Lower lobe of right lung (tissue), 2 donors: Measurements from ENCODE around the gene GGCX. TPM values are rescaled to one million over a fixed set of nuclear protein-coding genes. Genes with fewer than 3 reads are reported as not detected.
A peak's percentile ranks its signal among the peaks of the same experiment; 100 is the strongest.

Source experiments
- ATAC-seq, 2 donors: fragments of 200-7000 bp; cut with Tn5 transposase; one replicate each; pipeline ENCODE4 v1.9.1; 2020 to 2022; ENCODE audit warnings: mild to moderate bottlenecking in 2 of 2, moderate library complexity in 2 of 2
- DNase-seq: peaks from one replicate; pipeline ENCODE4 v3.0.0-alpha.2; 2020
- H3K27ac ChIP-seq: fragments of 200-600 bp; one replicate; pipeline ENCODE4 v1.8.0; 2022
- H3K27me3 ChIP-seq: fragments of 200-600 bp; one replicate; pipeline ENCODE4 v1.8.0; 2022; ENCODE audit warnings: low read depth
- H3K36me3 ChIP-seq: fragments of 200-600 bp; one replicate; pipeline ENCODE4 v1.8.0; 2022; ENCODE audit warnings: mild to moderate bottlenecking
- H3K4me1 ChIP-seq: fragments of 200-600 bp; one replicate; pipeline ENCODE4 v1.8.0; 2022
- H3K4me3 ChIP-seq: fragments of 200-600 bp; one replicate; pipeline ENCODE4 v1.8.0; 2022; ENCODE audit warnings: mild to moderate bottlenecking
- H3K9me3 ChIP-seq: fragments of 200-600 bp; one replicate; pipeline ENCODE4 v1.8.0; 2022
- intact Hi-C: fragments of 100-400 bp; cut with DNase I; formaldehyde crosslinking; loops from one replicate; pipeline ENCODE4 v1.11.0; 2022
- total RNA-seq: library from RNA; stranded (reverse); fragmentation: NEBNext Ultra II Directional; extraction: Animal tissue kit (Norgen Biotek cat#: 25700); gene quantifications from one replicate; pipeline ENCODE4 v1.2.1, GENCODE V29; 2021
- TF ChIP-seq, protein P1 (sequence below): fragments of 200-600 bp; IDR thresholded peaks from one replicate; pipeline ENCODE4 v1.8.0; 2022; ENCODE audit warnings: antibody characterized with exemption, mild to moderate bottlenecking
- donor health status: DM: no; HTN: yes; CAD: no; lungs with severe emphysema.

Gene GGCX
- total RNA-seq, 1 donor from 2014 or later: 62.2 TPM

GRCh38 chr2:85590950-85591349 lies 29.7 kb upstream of the GGCX start:
- DNase-seq: no peak
- Histone ChIP-seq H3K27me3 (no peaks in the 10 kb centered on the region), H3K4me3 (no peak overlapping the region), H3K4me1 (peaks cover 90% of the 10 kb centered on the region), H3K9me3 (no peaks in the 10 kb centered on the region), H3K27ac (peak overlapping the region; percentile 95), H3K36me3 (no peaks in the 10 kb centered on the region)
- TF ChIP-seq, protein P1, sequence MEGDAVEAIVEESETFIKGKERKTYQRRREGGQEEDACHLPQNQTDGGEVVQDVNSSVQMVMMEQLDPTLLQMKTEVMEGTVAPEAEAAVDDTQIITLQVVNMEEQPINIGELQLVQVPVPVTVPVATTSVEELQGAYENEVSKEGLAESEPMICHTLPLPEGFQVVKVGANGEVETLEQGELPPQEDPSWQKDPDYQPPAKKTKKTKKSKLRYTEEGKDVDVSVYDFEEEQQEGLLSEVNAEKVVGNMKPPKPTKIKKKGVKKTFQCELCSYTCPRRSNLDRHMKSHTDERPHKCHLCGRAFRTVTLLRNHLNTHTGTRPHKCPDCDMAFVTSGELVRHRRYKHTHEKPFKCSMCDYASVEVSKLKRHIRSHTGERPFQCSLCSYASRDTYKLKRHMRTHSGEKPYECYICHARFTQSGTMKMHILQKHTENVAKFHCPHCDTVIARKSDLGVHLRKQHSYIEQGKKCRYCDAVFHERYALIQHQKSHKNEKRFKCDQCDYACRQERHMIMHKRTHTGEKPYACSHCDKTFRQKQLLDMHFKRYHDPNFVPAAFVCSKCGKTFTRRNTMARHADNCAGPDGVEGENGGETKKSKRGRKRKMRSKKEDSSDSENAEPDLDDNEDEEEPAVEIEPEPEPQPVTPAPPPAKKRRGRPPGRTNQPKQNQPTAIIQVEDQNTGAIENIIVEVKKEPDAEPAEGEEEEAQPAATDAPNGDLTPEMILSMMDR: no peak
- intact Hi-C loops: no loop called here
- ATAC-seq: no peak

DNA sequence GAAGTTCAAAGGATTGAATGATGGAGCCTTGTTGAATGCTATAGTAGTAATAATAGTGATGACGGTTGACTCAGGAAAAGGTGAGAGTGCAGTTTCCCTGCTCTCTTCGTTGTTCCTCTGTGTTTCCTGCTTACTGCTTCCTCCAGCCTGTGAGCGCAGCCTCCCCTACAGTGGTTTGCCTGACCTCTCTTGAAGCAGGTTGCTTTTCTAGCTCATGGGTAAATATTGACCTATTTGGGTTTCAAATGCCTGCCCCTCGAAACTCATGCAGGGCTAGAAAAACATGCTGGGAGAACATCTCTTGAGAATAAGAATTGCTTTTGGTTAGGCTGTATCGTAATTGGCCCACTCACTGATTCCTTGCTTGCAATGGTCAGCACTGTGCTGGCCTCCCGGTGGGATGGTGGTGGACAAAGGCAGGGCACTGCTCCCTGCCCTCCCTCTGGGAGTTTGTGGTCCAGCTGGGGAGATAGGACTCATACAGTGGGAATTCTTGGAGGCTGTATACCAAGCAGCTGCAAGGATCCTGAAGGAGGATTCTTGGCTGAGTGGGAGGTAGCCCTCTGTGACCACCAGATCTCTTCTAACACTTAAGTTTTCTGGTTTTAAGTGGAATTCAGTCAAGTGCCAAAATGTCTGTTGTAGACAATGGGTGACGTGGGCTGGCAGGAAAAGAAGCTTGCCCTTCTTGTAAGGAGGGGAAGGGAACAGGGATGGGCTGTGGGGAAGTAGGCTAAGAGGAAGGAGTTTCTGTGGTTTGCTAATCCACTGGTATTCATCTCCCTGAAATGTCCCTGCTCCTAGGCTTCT lies 28.9 kb upstream of the GGCX start:
- DNase-seq (peak; percentile 72), ATAC-seq (peak; percentile 72 to 77)
- TF ChIP-seq, protein P1: no peak
- Histone ChIP-seq H3K4me3 (peak overlapping the region; percentile 10), H3K9me3 (no peaks in the 10 kb centered on the region), H3K27ac (peak overlapping the region; percentile 95), H3K27me3 (no peaks in the 10 kb centered on the region), H3K4me1 (peaks cover 98% of the 10 kb centered on the region), H3K36me3 (no peaks in the 10 kb centered on the region)
- intact Hi-C loops: no loop called here

- H3K4me3 ChIP-seq: no peak overlapping the region
- no peaks in the 10 kb centered on the region for H3K9me3 ChIP-seq
- peak overlapping the region; percentile 95 for H3K27ac ChIP-seq
- DNase-seq (no peak), ATAC-seq (no peak)
- H3K4me1 ChIP-seq: peaks cover 97% of the 10 kb centered on the region
- intact Hi-C loops: no loop called here
- no peaks in the 10 kb centered on the region for H3K27me3 ChIP-seq
- no peaks in the 10 kb centered on the region for H3K36me3 ChIP-seq
- TF ChIP-seq, protein P1: no peak
Observed at GRCh38 chr2:85589181-85589580, 27.9 kb upstream of the GGCX start.

DNA sequence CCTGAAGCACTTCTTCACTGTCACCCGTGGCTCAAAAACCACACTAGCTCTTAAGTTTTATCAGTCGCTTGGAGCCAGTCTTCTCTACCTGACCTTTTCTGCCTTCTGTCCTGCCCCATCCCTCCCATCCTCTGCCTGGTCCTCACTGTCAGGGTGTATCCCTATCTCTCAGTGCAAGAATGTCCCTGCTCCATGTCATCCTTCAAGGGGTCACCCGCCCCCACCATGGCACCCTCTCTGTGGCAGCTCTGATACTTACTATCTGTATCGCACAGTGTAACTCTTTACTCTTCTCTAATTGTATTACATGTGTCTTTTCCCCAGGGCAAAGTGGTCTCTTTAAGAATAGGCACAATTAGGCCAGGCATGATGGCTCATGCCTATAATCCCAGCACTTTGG lies 27.4 kb upstream of the GGCX start:
- peaks cover 96% of the 10 kb centered on the region for H3K4me1 ChIP-seq
- H3K36me3 ChIP-seq: no peaks in the 10 kb centered on the region
- H3K27me3 ChIP-seq: no peaks in the 10 kb centered on the region
- no peak overlapping the region for H3K4me3 ChIP-seq
- ATAC-seq (no peak), DNase-seq (no peak)
- intact Hi-C loops: no loop called here
- H3K27ac ChIP-seq: peak overlapping the region; percentile 95
- H3K9me3 ChIP-seq: no peaks in the 10 kb centered on the region
- TF ChIP-seq, protein P1: no peak

DNA sequence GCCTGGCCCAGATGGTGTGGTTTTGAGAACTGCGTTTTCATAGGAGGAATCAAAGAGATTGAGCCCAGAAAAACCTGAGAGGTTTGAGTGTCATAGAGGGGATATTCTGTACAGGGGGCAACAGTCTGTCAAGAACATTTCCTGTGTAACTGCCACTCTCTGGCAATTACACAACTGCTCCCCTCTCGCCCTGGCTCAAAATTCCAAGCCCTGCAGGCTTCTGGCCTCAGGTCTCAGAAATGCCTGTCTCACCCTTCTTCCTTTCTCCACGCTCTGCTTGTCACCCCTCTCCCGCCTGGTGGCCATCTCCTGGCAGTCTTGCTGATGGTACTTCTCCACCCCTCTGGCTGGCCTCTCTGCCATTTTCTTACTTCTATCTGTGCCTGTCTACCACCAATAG lies 26.9 kb upstream of the GGCX start:
- ATAC-seq: no peak
- H3K27ac ChIP-seq: peak overlapping the region; percentile 95

More for the DNA sequence above, 26.9 kb upstream of the GGCX start:
- DNase-seq: no peak
- Histone ChIP-seq H3K27me3 (no peaks in the 10 kb centered on the region), H3K36me3 (peaks cover 1% of the 10 kb centered on the region), H3K9me3 (no peaks in the 10 kb centered on the region), H3K4me3 (no peak overlapping the region), H3K4me1 (peaks cover 97% of the 10 kb centered on the region)
- TF ChIP-seq, protein P1: no peak
- intact Hi-C loops: no loop called here
